ENCODE data around the gene ALKBH3. TPM values are rescaled to one million over a fixed set of nuclear protein-coding genes. Genes with fewer than 3 reads are reported as not detected.

ALKBH3 gene
- total RNA-seq, 3 donors from 2014 or later (not counting 1 experiment from before 2014, with no cell fraction given), result 24.3 to 30.8 (median 29.6) TPM

- DNase-seq, result no peak
- no peak overlapping the region for H3K27ac Mint-ChIP-seq
- intact Hi-C loops (cut with micrococcal nuclease), result no loop called here
- H3K36me3 ChIP-seq (ENCODE audit: control insufficient read depth, insufficient read depth, low read length), result peaks cover 52% of the 10 kb centered on the region
- peaks cover 6 to 26% of the 10 kb centered on the region in 2 donors for H3K4me1 Mint-ChIP-seq
- no peak for TF ChIP-seq CTCF (IDR thresholded peaks at IDR 0.05)
- no peak for ATAC-seq
- no peak overlapping the region for H3K27ac ChIP-seq (ENCODE audit: low read length)
- no peaks in the 10 kb centered on the region for H3K9me3 ChIP-seq (ENCODE audit: control insufficient read depth, insufficient read depth, low read length)
- no peaks in the 10 kb centered on the region for H3K9me3 Mint-ChIP-seq
- no peaks in the 10 kb centered on the region for H3K4me1 ChIP-seq (ENCODE audit: control insufficient read depth, insufficient read depth, low read length)
- H3K4me3 ChIP-seq (ENCODE audit: low read length), result no peak overlapping the region
- no peak overlapping the region for H3K4me3 Mint-ChIP-seq
- no peaks in the 10 kb centered on the region for H3K27me3 Mint-ChIP-seq (ENCODE audit: low read depth in 2 of 2)
- H3K36me3 Mint-ChIP-seq, result peaks cover 9% of the 10 kb centered on the region
- WGBS (ENCODE audit: insufficient coverage), result 97% methylated on average over 2 of the region's 2 CpGs
- no peaks in the 10 kb centered on the region for H3K27me3 ChIP-seq (ENCODE audit: control insufficient read depth, insufficient read depth, low read length)
Measured at GRCh38 chr11:43908191-43908590, 27.6 kb downstream of the ALKBH3 start.

- H3K27ac Mint-ChIP-seq, result no peak overlapping the region
- DNase-seq, result no peak
- Histone ChIP-seq H3K27ac (ENCODE audit: low read length) (no peak overlapping the region), H3K36me3 (ENCODE audit: control insufficient read depth, insufficient read depth, low read length) (peaks cover 52% of the 10 kb centered on the region), H3K27me3 (ENCODE audit: control insufficient read depth, insufficient read depth, low read length) (no peaks in the 10 kb centered on the region), H3K4me3 (ENCODE audit: low read length) (no peak overlapping the region), H3K9me3 (ENCODE audit: control insufficient read depth, insufficient read depth, low read length) (no peaks in the 10 kb centered on the region), H3K4me1 (ENCODE audit: control insufficient read depth, insufficient read depth, low read length) (no peaks in the 10 kb centered on the region)
- H3K4me1 Mint-ChIP-seq, result peaks cover 6 to 26% of the 10 kb centered on the region in 2 donors
- 95% methylated on average over 7 of the region's 7 CpGs for WGBS (ENCODE audit: insufficient coverage)
- no peaks in the 10 kb centered on the region for H3K27me3 Mint-ChIP-seq (ENCODE audit: low read depth in 2 of 2)
- TF ChIP-seq CTCF (IDR thresholded peaks at IDR 0.05), result no peak
- H3K4me3 Mint-ChIP-seq, result no peak overlapping the region
- no peak for ATAC-seq
- intact Hi-C loops (cut with micrococcal nuclease), result no loop called here
- H3K36me3 Mint-ChIP-seq, result peaks cover 4% of the 10 kb centered on the region
- no peaks in the 10 kb centered on the region for H3K9me3 Mint-ChIP-seq
Measured at GRCh38 chr11:43908683-43909082, 28.1 kb downstream of the ALKBH3 start.

GRCh38 chr11:43913829-43914380 is 33.3 kb downstream of the ALKBH3 start:
- 100% methylated on average over 2 of the region's 3 CpGs for WGBS (ENCODE audit: insufficient coverage)
- Mint-ChIP-seq H3K4me3 (no peak overlapping the region), H3K27me3 (ENCODE audit: low read depth in 2 of 2) (no peaks in the 10 kb centered on the region), H3K4me1 (peaks cover 0 to 6% of the 10 kb centered on the region in 2 donors), H3K27ac (no peak overlapping the region), H3K36me3 (no peaks in the 10 kb centered on the region), H3K9me3 (no peaks in the 10 kb centered on the region)
- H3K9me3 ChIP-seq (ENCODE audit: control insufficient read depth, insufficient read depth, low read length), result no peaks in the 10 kb centered on the region
- no peak for DNase-seq
- no peak overlapping the region for H3K4me3 ChIP-seq (ENCODE audit: low read length)
- intact Hi-C loops (cut with micrococcal nuclease), result no loop called here
- no peak overlapping the region for H3K27ac ChIP-seq (ENCODE audit: low read length)
- no peak for TF ChIP-seq CTCF (IDR thresholded peaks at IDR 0.05)
- peaks cover 55% of the 10 kb centered on the region for H3K36me3 ChIP-seq (ENCODE audit: control insufficient read depth, insufficient read depth, low read length)
- ATAC-seq, result no peak
- H3K4me1 ChIP-seq (ENCODE audit: control insufficient read depth, insufficient read depth, low read length), result no peaks in the 10 kb centered on the region
- H3K27me3 ChIP-seq (ENCODE audit: control insufficient read depth, insufficient read depth, low read length), result no peaks in the 10 kb centered on the region

- H3K36me3 ChIP-seq (ENCODE audit: control insufficient read depth, insufficient read depth, low read length), result peaks cover 57% of the 10 kb centered on the region
- 100% methylated on average over 1 of the region's 1 CpG for WGBS (ENCODE audit: insufficient coverage)
Measured at GRCh38 chr11:43914466-43914865, 33.8 kb downstream of the ALKBH3 start.

More at GRCh38 chr11:43914466-43914865, 33.8 kb downstream of the ALKBH3 start:
- H3K27me3 ChIP-seq (ENCODE audit: control insufficient read depth, insufficient read depth, low read length), result no peaks in the 10 kb centered on the region
- Mint-ChIP-seq H3K9me3 (no peaks in the 10 kb centered on the region), H3K27me3 (ENCODE audit: low read depth in 2 of 2) (no peaks in the 10 kb centered on the region), H3K27ac (no peak overlapping the region), H3K36me3 (no peaks in the 10 kb centered on the region), H3K4me1 (peaks cover 0 to 6% of the 10 kb centered on the region in 2 donors), H3K4me3 (no peak overlapping the region)
- no peaks in the 10 kb centered on the region for H3K4me1 ChIP-seq (ENCODE audit: control insufficient read depth, insufficient read depth, low read length)
- no peak for TF ChIP-seq CTCF (IDR thresholded peaks at IDR 0.05)
- no peak overlapping the region for H3K27ac ChIP-seq (ENCODE audit: low read length)
- DNase-seq (no peak), ATAC-seq (no peak)
- intact Hi-C loops (cut with micrococcal nuclease), result no loop called here
- H3K9me3 ChIP-seq (ENCODE audit: control insufficient read depth, insufficient read depth, low read length), result no peaks in the 10 kb centered on the region
- no peak overlapping the region for H3K4me3 ChIP-seq (ENCODE audit: low read length)
